SU-DHL-6 (cell line): Measurements from ENCODE around the gene TRAF6.

Experiments used
- H2AFZ ChIP-seq: fragments of 200-600 bp; sonication (generic); 2 replicates; pipeline ENCODE4 v1.6.1; 2014; ENCODE audit warnings: low read depth, mild to moderate bottlenecking, moderate library complexity, mixed read lengths, antibody characterized with exemption, low read length; ENCODE audit not compliant: severe bottlenecking
- H3F3A ChIP-seq: fragments of 200-600 bp; shearing (Covaris generic); 2 replicates; pipeline ENCODE4 v1.6.0; 2016; ENCODE audit warnings: antibody characterized with exemption, mild to moderate bottlenecking; ENCODE audit not compliant: insufficient read depth
- H3K27ac ChIP-seq: fragments of 200-600 bp; sonication (generic); 2 replicates; pipeline ENCODE4 v1.5.1; 2016; ENCODE audit warnings: low read depth, mild to moderate bottlenecking, low read length, moderate library complexity, mixed read lengths
- H3K27me3 ChIP-seq: fragments of 200-600 bp; sonication (generic), shearing (Covaris generic); 2 replicates; pipeline ENCODE4 v1.6.0; 2014; ENCODE audit warnings: mild to moderate bottlenecking, low read length
- H3K36me3 ChIP-seq: fragments of 200-600 bp; sonication (generic); 2 replicates; pipeline ENCODE4 v1.6.1; 2014; ENCODE audit warnings: mild to moderate bottlenecking, low read length, mixed read lengths
- H3K4me2 ChIP-seq: fragments of 300-600, 200-600 bp; shearing (Covaris generic), sonication (generic); 2 replicates; pipeline ENCODE4 v1.6.0; 2014; ENCODE audit warnings: low read length, low read depth, mild to moderate bottlenecking; ENCODE audit not compliant: poor library complexity, severe bottlenecking
- H3K4me3 ChIP-seq: fragments of 200-600 bp; sonication (generic); 2 replicates; pipeline ENCODE4 v1.5.1; 2014; ENCODE audit warnings: antibody characterized with exemption, low read length, mild to moderate bottlenecking, mixed read lengths; ENCODE audit not compliant: insufficient read depth, poor library complexity, severe bottlenecking
- H3K79me2 ChIP-seq: fragments of 200-600 bp; sonication (generic); 2 replicates; pipeline ENCODE4 v1.6.1; 2014; ENCODE audit warnings: mild to moderate bottlenecking, low read length, moderate library complexity; ENCODE audit not compliant: insufficient read depth
- H3K9ac ChIP-seq: fragments of 200-600 bp; sonication (generic); 2 replicates; pipeline ENCODE4 v1.7.0; 2014; ENCODE audit warnings: mild to moderate bottlenecking, low read length
- H3K9me2 ChIP-seq: fragments of 200-600 bp; sonication (generic); replicated peaks from 2 replicates; pipeline ENCODE4 v1.6.1; 2014; ENCODE audit warnings: low read length; ENCODE audit not compliant: insufficient read depth
- H3K9me3 ChIP-seq: fragments of 200-600 bp; sonication (generic); 2 replicates; pipeline ENCODE4 v1.6.1; 2014; ENCODE audit warnings: low read length, mixed read lengths; ENCODE audit not compliant: insufficient read depth
- H4K20me1 ChIP-seq: fragments of 200-600 bp; sonication (generic); 2 replicates; pipeline ENCODE4 v1.6.1; 2014; ENCODE audit warnings: low read depth, mild to moderate bottlenecking, antibody characterized with exemption, low read length, moderate library complexity, mixed read lengths
- EZH2phosphoT487 ChIP-seq: fragments of 200-600 bp; sonication (generic), shearing (Covaris generic); conservative IDR thresholded peaks from 2 replicates; pipeline ENCODE4 v1.6.1; 2018; ENCODE audit warnings: mild to moderate bottlenecking, antibody characterized with exemption, low read length, moderate library complexity, mixed read lengths
- TF ChIP-seq, protein P1 (sequence below): fragments of 200-600 bp; sonication (generic); IDR thresholded peaks from one replicate; pipeline ENCODE4 v1.5.1; 2017; ENCODE audit warnings: antibody characterized with exemption, mild to moderate bottlenecking, low read length, moderate library complexity; ENCODE audit not compliant: insufficient read depth, poor library complexity, severe bottlenecking

The TRAF6 gene

DNA sequence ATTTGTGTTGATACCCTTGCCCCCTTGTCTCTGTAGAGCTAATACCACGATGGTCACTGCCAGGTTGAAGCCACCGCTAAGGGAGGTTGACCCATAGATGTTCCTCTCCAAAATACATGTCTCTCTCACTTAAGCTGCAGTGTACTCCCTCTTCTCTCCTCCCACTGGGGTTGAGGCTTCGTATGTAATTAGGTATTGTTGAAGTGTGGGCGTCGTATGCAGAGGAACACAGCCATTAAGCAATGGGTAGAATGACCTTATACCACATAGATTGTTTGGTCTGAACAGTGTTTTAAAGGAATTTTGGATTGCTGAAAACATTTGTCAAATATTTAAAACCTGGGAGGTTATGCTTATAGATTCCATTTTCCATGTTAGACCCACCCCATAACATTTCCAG is 71.9 kb downstream of the TRAF6 start:
- no peak overlapping the region for H3K27ac ChIP-seq
- H3K9me2 ChIP-seq: no peaks in the 10 kb centered on the region
- H3K9me3 ChIP-seq: no peaks in the 10 kb centered on the region
- H3K9ac ChIP-seq: no peak overlapping the region
- no peak for TF ChIP-seq EZH2phosphoT487
- TF ChIP-seq, protein P1, sequence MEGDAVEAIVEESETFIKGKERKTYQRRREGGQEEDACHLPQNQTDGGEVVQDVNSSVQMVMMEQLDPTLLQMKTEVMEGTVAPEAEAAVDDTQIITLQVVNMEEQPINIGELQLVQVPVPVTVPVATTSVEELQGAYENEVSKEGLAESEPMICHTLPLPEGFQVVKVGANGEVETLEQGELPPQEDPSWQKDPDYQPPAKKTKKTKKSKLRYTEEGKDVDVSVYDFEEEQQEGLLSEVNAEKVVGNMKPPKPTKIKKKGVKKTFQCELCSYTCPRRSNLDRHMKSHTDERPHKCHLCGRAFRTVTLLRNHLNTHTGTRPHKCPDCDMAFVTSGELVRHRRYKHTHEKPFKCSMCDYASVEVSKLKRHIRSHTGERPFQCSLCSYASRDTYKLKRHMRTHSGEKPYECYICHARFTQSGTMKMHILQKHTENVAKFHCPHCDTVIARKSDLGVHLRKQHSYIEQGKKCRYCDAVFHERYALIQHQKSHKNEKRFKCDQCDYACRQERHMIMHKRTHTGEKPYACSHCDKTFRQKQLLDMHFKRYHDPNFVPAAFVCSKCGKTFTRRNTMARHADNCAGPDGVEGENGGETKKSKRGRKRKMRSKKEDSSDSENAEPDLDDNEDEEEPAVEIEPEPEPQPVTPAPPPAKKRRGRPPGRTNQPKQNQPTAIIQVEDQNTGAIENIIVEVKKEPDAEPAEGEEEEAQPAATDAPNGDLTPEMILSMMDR: no peak
- no peak overlapping the region for H3K4me2 ChIP-seq
- H3K27me3 ChIP-seq: no peaks in the 10 kb centered on the region
- H3K79me2 ChIP-seq: no peaks in the 10 kb centered on the region
- no peak overlapping the region for H3K4me3 ChIP-seq
- H3K36me3 ChIP-seq: no peaks in the 10 kb centered on the region
- no peak overlapping the region for H2AFZ ChIP-seq
- no peaks in the 10 kb centered on the region for H3F3A ChIP-seq
- H4K20me1 ChIP-seq: no peaks in the 10 kb centered on the region

DNA sequence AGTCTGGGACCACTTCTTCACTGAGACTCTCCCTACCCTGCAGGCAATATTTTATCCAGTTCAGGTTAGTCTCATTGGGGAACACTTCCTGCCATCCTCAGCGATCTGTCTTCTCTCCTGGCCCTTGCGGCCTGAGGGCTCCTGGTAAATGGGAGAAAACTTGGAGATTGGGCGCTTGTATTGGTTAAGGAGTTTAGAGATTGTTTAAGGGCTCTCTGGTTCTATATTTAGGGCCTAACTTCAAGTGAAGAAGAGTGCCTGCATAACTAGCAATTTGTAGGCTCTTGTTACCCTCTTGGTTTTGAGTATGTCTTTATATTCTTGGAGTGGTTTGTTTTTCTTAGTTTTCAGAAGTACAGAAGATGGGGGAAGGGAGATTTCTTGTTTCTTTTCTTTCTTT is 72.7 kb downstream of the TRAF6 start:
- no peaks in the 10 kb centered on the region for H4K20me1 ChIP-seq
- no peak overlapping the region for H3K9ac ChIP-seq
- no peak overlapping the region for H3K4me3 ChIP-seq
- no peak overlapping the region for H3K27ac ChIP-seq
- H3K4me2 ChIP-seq: no peak overlapping the region
- no peak for TF ChIP-seq EZH2phosphoT487
- TF ChIP-seq, protein P1: no peak
- H3K27me3 ChIP-seq: no peaks in the 10 kb centered on the region
- H2AFZ ChIP-seq: no peak overlapping the region
- no peaks in the 10 kb centered on the region for H3F3A ChIP-seq
- no peaks in the 10 kb centered on the region for H3K9me2 ChIP-seq
- no peaks in the 10 kb centered on the region for H3K9me3 ChIP-seq
- H3K36me3 ChIP-seq: no peaks in the 10 kb centered on the region
- no peaks in the 10 kb centered on the region for H3K79me2 ChIP-seq
